Rectal smooth muscle tissue (tissue), 1 donor: ENCODE data around the gene STPG4.

Source experiments
- H3K27ac ChIP-seq: one replicate; pipeline ENCODE4 v1.7.0; 2013; ENCODE audit warnings: low read depth, low read length, inconsistent platforms
- H3K27me3 ChIP-seq: one replicate; pipeline ENCODE4 v1.7.0; 2013; ENCODE audit warnings: low read length; ENCODE audit not compliant: control insufficient read depth, insufficient read depth
- H3K36me3 ChIP-seq: one replicate; pipeline ENCODE4 v1.7.0; 2013; ENCODE audit warnings: low read length; ENCODE audit not compliant: control insufficient read depth, insufficient read depth
- H3K4me1 ChIP-seq: one replicate; pipeline ENCODE4 v1.7.0; 2013; ENCODE audit warnings: low read length; ENCODE audit not compliant: control insufficient read depth, insufficient read depth
- H3K4me3 ChIP-seq: one replicate; pipeline ENCODE4 v1.7.0; 2013; ENCODE audit warnings: low read length
- H3K9ac ChIP-seq: one replicate; pipeline ENCODE4 v1.7.0; 2013; ENCODE audit warnings: low read length

Gene STPG4

DNA sequence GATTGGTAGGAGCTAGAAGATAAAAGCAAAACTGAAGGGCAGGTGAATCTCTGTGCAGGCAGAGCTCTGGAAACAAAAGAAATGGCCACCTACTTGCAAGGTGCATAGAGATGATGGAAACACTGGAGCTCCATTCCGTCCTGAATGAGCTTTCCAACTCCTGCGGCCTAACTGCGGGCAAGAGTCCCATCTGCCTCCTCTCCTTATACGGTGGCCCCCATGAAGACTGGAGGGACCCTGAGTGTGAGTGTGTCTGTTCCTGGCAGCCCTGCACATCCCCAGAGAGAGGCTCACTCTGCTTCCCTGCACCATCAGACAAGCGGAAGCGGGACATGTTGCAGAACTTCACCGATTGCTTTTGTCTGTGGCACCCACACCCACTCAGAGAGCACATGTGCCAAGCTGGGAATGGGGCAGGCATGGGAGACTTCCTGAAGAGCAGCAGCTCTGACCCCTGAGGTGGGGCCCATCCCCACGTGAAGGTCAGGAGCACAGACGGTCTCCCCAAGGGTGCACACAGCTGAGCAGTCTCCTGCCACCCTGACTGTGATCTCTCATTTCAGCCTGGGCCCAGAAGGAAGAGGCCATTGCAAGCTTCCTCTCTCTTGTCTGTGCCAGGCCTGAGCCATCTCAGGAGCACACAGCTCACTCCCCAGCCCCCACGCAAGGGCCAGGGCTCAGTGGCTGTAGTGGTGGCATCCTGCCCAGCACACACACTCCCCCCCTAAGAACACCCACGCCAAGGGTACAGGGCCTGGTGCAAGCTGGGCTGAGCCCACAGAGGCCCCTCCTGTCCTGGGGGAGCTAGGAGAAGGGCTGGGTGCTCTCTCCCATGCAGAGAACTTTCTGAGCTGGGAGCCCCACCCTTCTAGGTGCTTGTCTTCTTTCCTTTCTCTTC is 75.3 kb downstream of the STPG4 start:
- Histone ChIP-seq H3K27ac (peak overlapping the region; percentile 72), H3K4me1 (peaks cover 21% of the 10 kb centered on the region), H3K9ac (no peak overlapping the region), H3K36me3 (no peaks in the 10 kb centered on the region), H3K4me3 (peak overlapping the region; percentile 10), H3K27me3 (no peaks in the 10 kb centered on the region)

- H3K4me3 ChIP-seq = no peak overlapping the region
- no peak overlapping the region for H3K27ac ChIP-seq
- peaks cover 21% of the 10 kb centered on the region for H3K4me1 ChIP-seq
- H3K9ac ChIP-seq = no peak overlapping the region
- no peaks in the 10 kb centered on the region for H3K36me3 ChIP-seq
- no peaks in the 10 kb centered on the region for H3K27me3 ChIP-seq
Measured at GRCh38 chr2:47078541-47079482, 76.3 kb downstream of the STPG4 start.

DNA sequence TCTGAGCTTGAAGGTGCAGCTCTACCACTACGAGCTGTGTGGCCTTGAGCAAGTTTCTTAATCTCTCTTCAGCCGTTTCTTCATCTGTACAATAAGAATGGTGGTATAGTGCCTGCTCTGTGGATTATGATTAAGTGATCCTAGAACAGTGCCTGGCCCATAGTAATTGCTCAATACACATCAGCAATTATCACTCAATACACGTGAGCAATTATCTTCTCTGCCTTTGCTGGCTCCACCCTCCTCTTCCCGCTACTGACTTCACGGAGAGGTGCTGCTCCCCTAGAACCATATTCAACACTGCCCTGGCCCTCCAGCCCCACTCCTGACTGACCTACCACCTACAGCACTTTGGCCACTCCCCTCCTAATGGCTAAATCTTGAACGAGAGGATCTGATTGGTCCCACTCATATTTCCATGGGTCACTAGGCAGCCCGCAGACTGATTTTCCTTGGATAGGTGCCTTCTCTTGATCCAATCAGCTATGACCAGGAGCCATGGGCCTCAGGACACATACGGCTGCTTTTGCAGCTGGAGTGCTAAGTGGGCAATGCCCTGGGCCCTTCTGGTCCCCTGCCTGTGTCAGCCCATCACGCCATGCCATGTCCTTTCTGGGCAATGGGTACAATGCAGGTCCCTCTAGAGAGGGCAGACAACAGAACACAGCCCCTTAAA is 77.5 kb downstream of the STPG4 start:
- H3K27ac ChIP-seq = peak overlapping the region; percentile 61
- peak overlapping the region; percentile 6 for H3K9ac ChIP-seq
- H3K4me3 ChIP-seq = no peak overlapping the region
- no peaks in the 10 kb centered on the region for H3K36me3 ChIP-seq
- H3K4me1 ChIP-seq = peaks cover 31% of the 10 kb centered on the region
- no peaks in the 10 kb centered on the region for H3K27me3 ChIP-seq

GRCh38 chr2:47076586-47077441 is 78.3 kb downstream of the STPG4 start:
- Histone ChIP-seq H3K4me3 (no peak overlapping the region), H3K27ac (peak overlapping the region; percentile 61), H3K36me3 (no peaks in the 10 kb centered on the region), H3K9ac (peak overlapping the region; percentile 6), H3K4me1 (peaks cover 38% of the 10 kb centered on the region), H3K27me3 (no peaks in the 10 kb centered on the region)

DNA sequence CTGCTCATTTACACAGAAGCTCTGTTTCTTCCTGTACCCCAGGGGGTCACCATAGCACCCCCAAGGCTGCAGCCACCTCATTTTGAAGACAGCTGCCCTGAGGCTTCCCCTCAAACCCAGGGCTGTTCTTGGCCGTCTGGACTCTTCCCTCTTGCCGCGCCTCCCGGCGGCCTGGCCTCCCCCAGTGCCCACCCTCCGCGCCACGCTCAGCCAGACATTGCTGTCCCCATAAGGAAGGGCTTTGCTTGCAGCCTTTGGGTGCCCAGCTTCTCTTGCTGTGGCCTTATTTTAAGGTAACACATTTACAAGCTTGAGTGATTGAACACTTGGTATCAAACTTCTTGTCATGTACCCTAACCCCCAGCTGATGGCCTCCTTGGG is 79.0 kb downstream of the STPG4 start:
- peak overlapping the region; percentile 58 for H3K27ac ChIP-seq

DNA sequence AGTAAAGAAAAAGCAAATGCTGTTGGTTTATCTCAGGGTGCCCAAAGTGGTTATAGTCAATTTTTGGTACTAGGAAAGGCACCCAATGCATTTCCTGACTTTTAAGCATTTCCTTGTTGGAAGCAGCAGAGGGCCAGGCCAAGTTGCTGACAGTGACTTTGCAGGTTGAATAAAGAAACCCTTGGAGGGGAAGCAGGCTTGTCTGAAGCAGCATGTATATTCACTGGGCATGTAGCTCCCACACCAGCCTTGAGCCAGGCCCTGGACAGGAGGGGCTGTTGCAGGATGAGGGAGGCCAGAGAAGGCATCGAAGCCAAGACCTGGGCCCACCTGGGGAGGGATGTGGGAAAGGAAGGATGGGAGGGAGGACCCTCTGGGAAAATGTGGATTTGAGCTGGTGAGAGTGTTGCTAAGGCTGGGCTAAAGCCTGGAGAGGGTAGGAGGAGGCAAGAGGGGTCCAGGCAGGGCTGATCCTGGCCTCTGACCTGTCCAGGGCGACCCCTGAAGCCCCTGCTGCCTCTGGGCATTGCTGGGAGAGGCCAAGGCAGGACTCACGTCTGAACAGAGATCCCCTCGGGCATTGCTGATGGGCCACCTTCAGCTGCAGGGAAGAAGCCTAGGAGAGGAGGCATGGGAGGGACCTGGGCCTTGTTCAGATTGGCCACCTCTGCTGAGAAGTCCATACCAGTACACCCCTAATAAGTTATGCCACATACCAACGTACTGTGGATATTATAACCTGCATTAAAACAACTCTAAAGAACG is 79.6 kb downstream of the STPG4 start:
- Histone ChIP-seq H3K27ac (peak overlapping the region; percentile 58), H3K9ac (no peak overlapping the region), H3K4me3 (no peak overlapping the region), H3K27me3 (no peaks in the 10 kb centered on the region), H3K4me1 (peaks cover 50% of the 10 kb centered on the region), H3K36me3 (no peaks in the 10 kb centered on the region)

More for the DNA sequence above, 79.0 kb downstream of the STPG4 start:
- no peak overlapping the region for H3K4me3 ChIP-seq
- H3K27me3 ChIP-seq = no peaks in the 10 kb centered on the region
- H3K4me1 ChIP-seq = peaks cover 45% of the 10 kb centered on the region
- H3K9ac ChIP-seq = no peak overlapping the region
- no peaks in the 10 kb centered on the region for H3K36me3 ChIP-seq

DNA sequence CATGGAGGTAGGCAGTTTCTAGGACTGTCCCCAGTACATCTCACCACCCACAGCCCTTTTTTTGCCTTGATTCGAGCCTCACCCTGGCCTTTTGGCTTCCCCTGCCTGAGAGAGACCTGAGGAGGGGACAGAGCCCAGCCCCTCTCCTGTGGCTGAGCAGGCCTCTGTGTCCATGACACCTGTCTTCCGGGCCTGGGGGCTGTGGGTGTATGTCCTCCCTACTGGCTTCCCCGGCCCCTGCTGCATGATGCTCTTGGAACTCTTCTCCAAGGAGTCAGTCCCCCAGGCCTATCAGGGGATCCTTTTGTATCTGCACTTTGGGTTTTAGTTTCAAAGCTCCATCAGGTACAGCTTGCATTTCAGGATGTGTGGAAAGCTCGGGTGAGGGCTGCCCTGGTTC is 80.4 kb downstream of the STPG4 start:
- Histone ChIP-seq H3K36me3 (no peaks in the 10 kb centered on the region), H3K4me3 (no peak overlapping the region), H3K4me1 (peaks cover 53% of the 10 kb centered on the region), H3K9ac (no peak overlapping the region), H3K27me3 (no peaks in the 10 kb centered on the region), H3K27ac (peak overlapping the region; percentile 4)

- no peak overlapping the region for H3K4me3 ChIP-seq
- no peak overlapping the region for H3K9ac ChIP-seq
- H3K27me3 ChIP-seq = no peaks in the 10 kb centered on the region
- H3K4me1 ChIP-seq = peaks cover 60% of the 10 kb centered on the region
- peak overlapping the region; percentile 96 for H3K27ac ChIP-seq
- H3K36me3 ChIP-seq = no peaks in the 10 kb centered on the region
Measured at GRCh38 chr2:47073641-47074040, 81.5 kb downstream of the STPG4 start.

GRCh38 chr2:47073217-47073616 is 81.9 kb downstream of the STPG4 start:
- Histone ChIP-seq H3K27ac (peak overlapping the region; percentile 96), H3K4me3 (no peak overlapping the region), H3K4me1 (peaks cover 64% of the 10 kb centered on the region), H3K36me3 (no peaks in the 10 kb centered on the region), H3K27me3 (no peaks in the 10 kb centered on the region), H3K9ac (no peak overlapping the region)

DNA sequence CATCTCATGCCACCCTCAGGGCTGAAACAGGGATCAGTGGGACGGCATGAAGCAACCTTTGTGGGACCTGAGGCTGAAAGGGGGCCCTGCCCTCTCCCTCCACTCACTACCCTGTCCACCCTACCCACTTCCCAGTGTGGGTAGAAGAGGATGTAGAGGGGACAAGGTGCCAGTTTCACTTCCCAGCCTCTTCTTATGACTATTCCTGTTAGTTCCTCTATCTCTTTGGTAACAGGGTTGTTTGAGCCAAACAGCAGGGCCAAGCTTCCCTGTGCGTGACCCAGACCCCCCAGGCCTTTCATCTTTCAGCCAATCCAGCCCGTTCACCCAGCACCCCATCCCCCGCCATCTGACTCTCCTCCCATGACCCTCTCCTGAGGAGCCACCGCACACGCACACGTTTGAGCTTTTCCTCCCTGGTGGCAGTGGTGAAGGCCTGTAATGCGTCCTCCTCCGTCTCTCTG is 82.3 kb downstream of the STPG4 start:
- Histone ChIP-seq H3K36me3 (no peaks in the 10 kb centered on the region), H3K4me1 (peaks cover 68% of the 10 kb centered on the region)

More for the DNA sequence above, 82.3 kb downstream of the STPG4 start:
- Histone ChIP-seq H3K4me3 (no peak overlapping the region), H3K27ac (peak overlapping the region; percentile 96), H3K27me3 (no peaks in the 10 kb centered on the region), H3K9ac (no peak overlapping the region)
